Fibroblast of villous mesenchyme (primary cell): Measurements from ENCODE around the gene HSBP1. TPM values are rescaled to one million over a fixed set of nuclear protein-coding genes. Genes with fewer than 3 reads are reported as not detected.
A peak's percentile ranks its signal among the peaks of the same experiment; 100 is the strongest.

Experiments used
- DNase-seq: peaks from one replicate; pipeline ENCODE4 v3.0.0-alpha.2; 2010; ENCODE audit warnings: low read depth
- H3K4me3 ChIP-seq: 2 replicates; pipeline ENCODE4 v1.5.1; 2011; ENCODE audit warnings: low read depth, mild to moderate bottlenecking, low read length
- total RNA-seq: library from RNA; depleted of rRNA; stranded (reverse); fragments of >200 nt; gene quantifications from 2 replicates; pipeline ENCODE4 v1.2.3, GENCODE V29; 2012
- TF ChIP-seq, protein P1 (sequence below): IDR thresholded peaks from 2 replicates; pipeline ENCODE4 v1.5.1; 2012; ENCODE audit warnings: low read depth, mild to moderate bottlenecking, low read length; ENCODE audit not compliant: insufficient read depth

The HSBP1 gene
- total RNA-seq, 1 donor: 30.2 TPM

DNA sequence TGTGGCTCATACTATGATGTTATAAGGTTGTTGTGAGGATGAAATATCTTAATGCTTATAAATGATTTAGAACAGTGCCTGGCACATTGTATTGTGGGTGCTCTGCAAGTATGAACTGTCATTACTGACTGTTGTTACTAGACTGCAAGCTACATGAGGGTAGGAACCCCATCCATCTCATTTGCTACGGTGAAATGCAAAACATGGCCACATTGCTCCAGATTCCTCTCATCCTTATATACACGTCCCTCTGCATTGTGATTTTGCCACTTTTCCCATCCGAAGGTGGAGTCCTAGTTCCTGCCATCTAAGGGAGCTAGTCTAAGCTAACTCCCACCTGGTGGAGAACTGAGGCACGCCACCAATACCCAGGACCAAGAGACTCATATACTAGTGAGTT lies 29.8 kb downstream of the HSBP1 start:
- DNase-seq: no peak
- no peak overlapping the region for H3K4me3 ChIP-seq
- TF ChIP-seq, protein P1, sequence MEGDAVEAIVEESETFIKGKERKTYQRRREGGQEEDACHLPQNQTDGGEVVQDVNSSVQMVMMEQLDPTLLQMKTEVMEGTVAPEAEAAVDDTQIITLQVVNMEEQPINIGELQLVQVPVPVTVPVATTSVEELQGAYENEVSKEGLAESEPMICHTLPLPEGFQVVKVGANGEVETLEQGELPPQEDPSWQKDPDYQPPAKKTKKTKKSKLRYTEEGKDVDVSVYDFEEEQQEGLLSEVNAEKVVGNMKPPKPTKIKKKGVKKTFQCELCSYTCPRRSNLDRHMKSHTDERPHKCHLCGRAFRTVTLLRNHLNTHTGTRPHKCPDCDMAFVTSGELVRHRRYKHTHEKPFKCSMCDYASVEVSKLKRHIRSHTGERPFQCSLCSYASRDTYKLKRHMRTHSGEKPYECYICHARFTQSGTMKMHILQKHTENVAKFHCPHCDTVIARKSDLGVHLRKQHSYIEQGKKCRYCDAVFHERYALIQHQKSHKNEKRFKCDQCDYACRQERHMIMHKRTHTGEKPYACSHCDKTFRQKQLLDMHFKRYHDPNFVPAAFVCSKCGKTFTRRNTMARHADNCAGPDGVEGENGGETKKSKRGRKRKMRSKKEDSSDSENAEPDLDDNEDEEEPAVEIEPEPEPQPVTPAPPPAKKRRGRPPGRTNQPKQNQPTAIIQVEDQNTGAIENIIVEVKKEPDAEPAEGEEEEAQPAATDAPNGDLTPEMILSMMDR: no peak

DNA sequence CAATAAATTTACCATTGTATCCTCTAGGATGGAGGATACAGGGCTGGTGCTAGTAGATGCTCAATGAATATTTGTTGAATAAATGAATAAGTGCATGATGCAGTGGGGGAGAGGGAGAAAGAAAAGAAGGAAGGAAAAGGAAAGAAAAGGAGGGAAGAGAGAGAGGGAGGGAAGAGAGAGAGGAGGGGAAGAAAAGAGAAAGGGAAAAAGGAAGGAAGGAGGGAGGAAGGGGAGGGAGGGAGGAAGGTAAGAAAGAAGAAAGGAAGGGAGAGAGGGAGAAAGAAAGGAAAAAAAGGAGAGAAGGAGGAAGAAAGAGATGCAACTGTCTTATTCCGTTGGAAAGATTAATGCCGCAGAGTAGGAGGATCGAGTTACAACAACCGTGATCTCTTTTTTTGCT lies 30.4 kb downstream of the HSBP1 start:
- DNase-seq: no peak
- no peak overlapping the region for H3K4me3 ChIP-seq
- TF ChIP-seq, protein P1: no peak

DNA sequence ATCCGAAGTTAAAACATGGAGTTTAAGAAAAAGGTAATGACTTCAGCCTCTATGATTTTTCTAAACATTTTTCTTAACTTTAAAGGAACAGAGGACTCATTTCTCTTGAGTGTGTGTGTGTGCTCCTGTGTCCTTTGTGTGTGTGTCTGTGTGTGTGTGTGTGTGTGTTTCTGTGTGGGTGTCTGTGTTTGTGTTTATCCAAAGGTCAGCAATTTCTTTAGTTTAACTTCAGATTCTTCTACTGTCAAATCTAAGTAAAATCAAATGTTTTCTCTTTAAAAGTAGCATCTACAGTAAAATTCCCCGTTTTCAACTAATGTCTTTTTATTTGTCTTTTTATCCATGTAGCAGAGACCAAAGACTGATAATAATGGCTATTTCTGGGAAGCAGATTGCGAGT lies 31.8 kb downstream of the HSBP1 start:
- TF ChIP-seq, protein P1: no peak
- no peak overlapping the region for H3K4me3 ChIP-seq
- no peak for DNase-seq

DNA sequence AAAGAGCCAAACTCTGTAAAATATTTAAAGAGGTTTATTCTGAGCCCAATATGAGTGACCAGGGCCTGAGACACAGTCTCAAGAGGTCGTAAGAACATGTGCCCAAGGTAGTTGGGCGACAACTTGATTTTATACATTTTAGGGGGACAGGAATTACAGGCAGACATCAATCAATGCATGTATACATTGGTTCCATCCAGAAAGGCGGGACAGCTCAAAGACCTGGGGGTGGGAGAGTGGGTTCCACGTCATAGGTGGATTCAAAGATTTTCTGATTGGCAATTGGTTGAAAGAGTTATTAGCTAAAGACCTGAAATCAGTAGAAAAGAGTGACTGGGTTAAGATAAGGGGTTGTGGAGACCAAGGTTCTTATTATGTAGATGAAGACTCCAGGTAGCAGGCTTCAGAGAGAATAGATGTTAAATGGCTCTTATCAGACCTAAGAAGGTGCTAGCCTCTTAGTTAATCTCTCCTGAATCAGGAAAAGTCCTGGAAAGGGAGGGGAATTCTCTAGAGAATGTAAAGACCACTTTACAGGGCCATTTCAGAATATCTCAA lies 32.4 kb downstream of the HSBP1 start:
- no peak for DNase-seq
- TF ChIP-seq, protein P1: no peak
- H3K4me3 ChIP-seq: no peak overlapping the region

DNA sequence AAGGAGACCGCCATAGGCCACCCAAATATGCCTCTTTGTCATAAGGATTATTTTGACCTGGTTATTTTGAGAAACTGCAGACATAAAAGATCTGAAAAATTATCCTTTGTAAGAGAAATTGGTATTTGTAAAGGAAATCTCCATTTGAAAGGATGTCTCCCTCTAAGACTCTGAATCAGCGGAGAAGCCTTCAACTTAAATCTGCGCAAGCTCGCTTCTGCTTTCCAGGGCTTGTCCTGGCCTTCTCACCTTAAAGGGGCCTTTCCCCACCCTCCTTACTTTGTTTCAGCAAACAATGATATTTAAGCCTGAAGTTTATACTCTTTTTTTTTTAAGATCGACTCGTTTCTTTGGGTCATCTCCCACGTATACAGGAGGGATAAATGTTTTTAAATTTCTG lies 34.5 kb downstream of the HSBP1 start:
- H3K4me3 ChIP-seq: no peak overlapping the region
- no peak for DNase-seq
- TF ChIP-seq, protein P1: no peak

DNA sequence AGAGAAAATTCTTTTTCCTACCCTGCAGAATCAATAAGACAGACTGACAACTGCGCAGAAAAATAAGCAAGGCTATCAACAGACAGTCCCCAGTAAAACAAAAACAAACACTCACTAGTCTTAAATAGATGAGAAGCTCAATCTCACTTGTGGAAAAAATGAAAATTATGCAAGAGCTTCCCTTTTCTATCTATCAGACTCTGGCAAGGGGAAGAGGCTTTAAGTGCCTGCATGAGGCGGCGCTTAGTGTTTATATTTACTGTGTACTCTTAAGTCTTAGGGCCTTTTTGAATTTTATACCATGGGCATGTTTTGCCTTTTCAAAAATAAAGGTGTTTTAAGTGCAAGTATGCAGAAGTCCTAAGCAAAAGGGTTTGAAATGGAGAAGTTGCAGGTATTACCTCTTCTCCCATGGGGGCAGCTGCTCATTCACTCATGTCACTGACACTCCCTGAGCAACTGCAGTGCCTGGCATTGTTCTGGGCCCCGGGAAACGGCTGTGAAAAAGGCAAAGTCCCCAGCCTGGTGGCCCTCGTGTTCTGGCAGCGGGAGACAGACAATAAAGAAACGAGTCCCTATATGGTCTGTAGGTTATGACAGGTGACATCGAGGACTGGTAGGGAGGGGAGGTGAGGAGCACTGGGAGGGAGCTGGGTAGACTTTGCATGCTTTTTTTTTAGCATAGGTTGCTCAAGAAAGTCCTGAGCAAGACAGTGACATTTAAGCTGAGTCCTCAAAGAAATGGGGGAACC lies 35.2 kb downstream of the HSBP1 start:
- peak; percentile 26 for DNase-seq
- no peak overlapping the region for H3K4me3 ChIP-seq
- TF ChIP-seq, protein P1: no peak

DNA sequence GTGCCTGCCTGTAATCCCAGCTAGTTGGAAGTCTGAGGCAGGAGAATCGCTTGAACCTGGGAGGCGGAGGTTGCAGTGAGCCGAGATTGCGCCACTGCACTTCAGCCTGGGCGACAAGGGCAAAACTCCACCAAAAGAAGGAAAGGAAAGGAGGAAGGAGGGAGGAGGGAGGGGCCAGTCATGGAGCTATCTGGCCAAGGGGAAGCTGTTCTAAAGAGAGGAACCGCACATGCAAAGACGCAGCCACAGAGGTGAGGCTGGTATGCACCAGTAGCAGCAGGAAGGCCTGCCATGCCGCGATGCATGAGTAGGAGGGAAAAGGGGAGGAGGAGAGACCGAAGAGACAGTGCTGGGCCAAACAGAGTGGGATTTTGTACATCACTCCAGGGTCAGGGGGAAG lies 35.9 kb downstream of the HSBP1 start:
- TF ChIP-seq, protein P1: no peak
- no peak overlapping the region for H3K4me3 ChIP-seq
- DNase-seq: no peak
